HepG2 (cell line): Measurements from ENCODE around the gene COMMD1. TPM values are rescaled to one million over a fixed set of nuclear protein-coding genes. Genes with fewer than 3 reads are reported as not detected.
A peak's percentile ranks its signal among the peaks of the same experiment; 100 is the strongest.

Experiments used
- ATAC-seq: fragments of 200-7000 bp; cut with Tn5 transposase; 3 replicates; pipeline ENCODE4 v1.9.1; 2020; ENCODE audit warnings: mild to moderate bottlenecking, moderate library complexity
- BruUV-seq: library from RNA; stranded (reverse); fragments of 400-500 nt; replicated peaks from 2 replicates; lab custom pipeline; 2021; lab: Mats Ljungman, UMichigan
- CTCF ChIA-PET: fragments of 300-600 bp; formaldehyde crosslinking; extraction: SDS; loops from one replicate; lab custom pipeline; 2021; ENCODE audit warnings: low total read pairs, inconsistent platforms, low intra/inter-chr PET ratio; lab: Yijun Ruan, JAX
- POLR2A ChIA-PET: fragments of 350-600 bp; sonication (Branson Sonifier 250); formaldehyde crosslinking; loops from one replicate; lab custom pipeline; 2020; ENCODE audit warnings: antibody characterized with exemption, inconsistent platforms; lab: Yijun Ruan, JAX
- DNase-seq: peaks from one replicate; pipeline ENCODE4 v3.0.0-alpha.2; 2015; ENCODE audit warnings: low spot score
- FAIRE-seq: peaks from 3 replicates; lab custom pipeline; 2011; peaks lifted over from hg19 to GRCh38; lab: Jason Lieb, UNC
- H2AFZ ChIP-seq: one replicate; pipeline ENCODE4 v1.6.1; 2011; ENCODE audit warnings: low read length, inconsistent platforms
- H3K27ac ChIP-seq: fragments of 300-600 bp; 3 replicates; pipeline ENCODE4 v1.8.0; 2011; ENCODE audit warnings: mixed run types, mild to moderate bottlenecking, mixed read lengths, low read length, inconsistent platforms; ENCODE audit not compliant: insufficient read depth; ENCODE audit errors: extremely low read length
- H3K27me3 ChIP-seq, 2 experiments: fragments of 200-600 bp in 1 of 2; 2 replicates in 1 of 2; 3 replicates in 1 of 2; pipeline versions ENCODE4 v1.6.0 to v1.8.0; 2011; ENCODE audit warnings: low read length in 2 of 2, mild to moderate bottlenecking in 2 of 2, moderate library complexity in 2 of 2, inconsistent platforms in 1 of 2; ENCODE audit not compliant: insufficient read depth in 2 of 2, control insufficient read depth in 1 of 2
- H3K36me3 ChIP-seq, 2 experiments: fragments of 200-600 bp in 1 of 2; replicated peaks in 1 of 2; 2 replicates in 1 of 2; 3 replicates in 1 of 2; pipeline versions ENCODE4 v1.5.1 to v1.8.0; 2011; ENCODE audit warnings: low read length in 2 of 2, inconsistent platforms in 1 of 2; ENCODE audit not compliant: insufficient read depth in 2 of 2, control insufficient read depth in 1 of 2
- H3K4me1 ChIP-seq: 2 replicates; pipeline ENCODE4 v1.5.1; 2012; ENCODE audit warnings: low read length, inconsistent platforms; ENCODE audit not compliant: insufficient read depth
- H3K4me2 ChIP-seq: 2 replicates; pipeline ENCODE4 v1.6.0; 2011; ENCODE audit warnings: low read depth, low read length, inconsistent platforms
- H3K4me3 ChIP-seq, 3 experiments: fragments of 200-600 bp in 1 of 3; sonication (generic), shearing (Covaris generic) in 1 of 3; replicated peaks in 1 of 3; 2 replicates each; pipeline ENCODE4 v1.5.1; 2011 to 2016; ENCODE audit warnings: low read length in 3 of 3, inconsistent platforms in 2 of 3, low read depth in 2 of 3, mild to moderate bottlenecking in 2 of 3, control low read depth in 1 of 3, mixed read lengths in 1 of 3; ENCODE audit not compliant: insufficient read depth in 1 of 3
- H3K79me2 ChIP-seq: one replicate; pipeline ENCODE4 v1.6.1; 2011; ENCODE audit warnings: low read length, inconsistent platforms; ENCODE audit not compliant: insufficient read depth
- H3K9ac ChIP-seq: 2 replicates; pipeline ENCODE4 v1.6.0; 2011; ENCODE audit warnings: mild to moderate bottlenecking, low read depth, low read length, inconsistent platforms; ENCODE audit not compliant: insufficient read depth
- H3K9me3 ChIP-seq: 2 replicates; pipeline ENCODE4 v1.5.1; 2012; ENCODE audit warnings: mild to moderate bottlenecking, low read length
- H4K20me1 ChIP-seq: 2 replicates; pipeline ENCODE4 v1.6.0; 2011; ENCODE audit warnings: inconsistent platforms, mild to moderate bottlenecking, low read length, moderate library complexity; ENCODE audit not compliant: insufficient read depth
- BRCA1 ChIP-seq: sonication (generic); formaldehyde crosslinking; IDR thresholded peaks from 2 replicates; pipeline ENCODE4 v1.4.0; 2020; ENCODE audit warnings: missing genetic modification reagents
- FOXK2 ChIP-seq: fragments of 450-650 bp; IDR thresholded peaks from 2 replicates; pipeline ENCODE4 v1.6.1; 2016
- ZFP36L1 ChIP-seq: sonication (generic); formaldehyde crosslinking; IDR thresholded peaks from 2 replicates; pipeline ENCODE4 v1.8.0; 2022; ENCODE audit warnings: mild to moderate bottlenecking, missing genetic modification reagents, moderate library complexity
- ZFYVE20 ChIP-seq: sonication (generic); formaldehyde crosslinking; IDR thresholded peaks from 2 replicates; pipeline ENCODE4 v1.8.0; 2023; ENCODE audit warnings: low read depth, mild to moderate bottlenecking, moderate library complexity, missing genetic modification reagents, borderline replicate concordance
- ZNF343 ChIP-seq: sonication (generic); formaldehyde crosslinking; IDR thresholded peaks from 2 replicates; pipeline ENCODE4 v1.4.0; 2020; ENCODE audit warnings: mild to moderate bottlenecking, missing genetic modification reagents
- ZNF549 ChIP-seq: sonication (generic); formaldehyde crosslinking; IDR thresholded peaks from 2 replicates; pipeline ENCODE4 v1.5.0; 2020; ENCODE audit warnings: missing genetic modification reagents
- ZNF674 ChIP-seq: sonication (generic); formaldehyde crosslinking; IDR thresholded peaks from 2 replicates; pipeline ENCODE4 v1.5.0; 2020; ENCODE audit warnings: low read depth, mild to moderate bottlenecking, missing genetic modification reagents
- WGBS: methylation state at CpG from one replicate; pipeline ENCODE4 v1.1.6; 2017; ENCODE audit warnings: low lambda C conversion rate; 5-methylcytosine and 5-hydroxymethylcytosine counted together
- in situ Hi-C: cut with HindIII; loops from 2 replicates; pipeline ENCODE4 v1.10.0; 2017; ENCODE audit warnings: low pct_unique_long_range_greater_than_20kb; ENCODE audit not compliant: extremely low pct_ligation_motif_present
- intact Hi-C: fragments of 100-400 bp; cut with micrococcal nuclease; formaldehyde crosslinking; loops from one replicate; pipeline ENCODE4 v1.10.0; 2022; ENCODE audit not compliant: unreplicated experiment
- polyA plus RNA-seq, 8 experiments: library from polyadenylated mRNA; depleted of rRNA in 3 of 8; stranded (reverse) in 7 of 8; unstranded in 1 of 8; fragments of >200 nt; fragmentation: Illumina TruSeq in 4 of 8; extraction: Trizol in 4 of 8; gene quantifications; 2 replicates each; pipeline versions ENCODE4 v1.2.1 to v1.2.3, GENCODE V29; 2011 to 2016; ENCODE audit warnings: low read depth in 4 of 8, missing spikeins in 1 of 8, mixed read lengths in 1 of 8; ENCODE audit not compliant: insufficient read depth in 1 of 8
- total RNA-seq, 5 experiments: library from RNA; depleted of rRNA; stranded (reverse); fragments of >200 nt; fragmentation: Illumina TruSeq; extraction: Trizol; gene quantifications; 2 replicates each; pipeline ENCODE4 v1.2.3, GENCODE V29; 2016; ENCODE audit warnings: low read depth in 1 of 5
- TF ChIP-seq, protein P1 (sequence below): sonication (generic); formaldehyde crosslinking; IDR thresholded peaks from 2 replicates; pipeline ENCODE4 v1.5.0; 2020; ENCODE audit warnings: mild to moderate bottlenecking, missing genetic modification reagents, moderate library complexity

The COMMD1 gene
- total and polyA plus RNA-seq, 2 of the 13 experiments (the other 11 are each of a cell fraction or from before 2014, with no cell fraction given) = 25.7 to 105 TPM

DNA sequence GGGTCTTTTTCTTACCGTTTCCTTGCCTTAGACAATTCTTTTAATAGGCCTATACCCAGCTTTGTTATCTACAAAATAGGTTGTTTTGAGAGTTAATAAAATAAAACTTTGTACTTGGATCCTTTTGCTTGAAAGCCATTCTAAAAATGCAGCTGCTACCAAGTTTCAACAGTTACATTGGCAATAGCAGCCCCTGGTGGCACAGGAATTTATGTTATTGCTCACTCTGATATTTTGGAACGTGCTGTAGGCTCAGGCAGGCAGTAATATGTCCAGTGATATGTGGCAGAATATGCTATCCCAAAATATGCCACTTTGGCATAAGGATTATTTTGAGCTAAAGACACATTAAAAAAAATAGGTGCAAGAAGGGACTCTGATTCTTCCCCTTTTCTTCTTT is 6.7 kb upstream of the COMMD1 start (continued):
- TF ChIP-seq, protein P1, sequence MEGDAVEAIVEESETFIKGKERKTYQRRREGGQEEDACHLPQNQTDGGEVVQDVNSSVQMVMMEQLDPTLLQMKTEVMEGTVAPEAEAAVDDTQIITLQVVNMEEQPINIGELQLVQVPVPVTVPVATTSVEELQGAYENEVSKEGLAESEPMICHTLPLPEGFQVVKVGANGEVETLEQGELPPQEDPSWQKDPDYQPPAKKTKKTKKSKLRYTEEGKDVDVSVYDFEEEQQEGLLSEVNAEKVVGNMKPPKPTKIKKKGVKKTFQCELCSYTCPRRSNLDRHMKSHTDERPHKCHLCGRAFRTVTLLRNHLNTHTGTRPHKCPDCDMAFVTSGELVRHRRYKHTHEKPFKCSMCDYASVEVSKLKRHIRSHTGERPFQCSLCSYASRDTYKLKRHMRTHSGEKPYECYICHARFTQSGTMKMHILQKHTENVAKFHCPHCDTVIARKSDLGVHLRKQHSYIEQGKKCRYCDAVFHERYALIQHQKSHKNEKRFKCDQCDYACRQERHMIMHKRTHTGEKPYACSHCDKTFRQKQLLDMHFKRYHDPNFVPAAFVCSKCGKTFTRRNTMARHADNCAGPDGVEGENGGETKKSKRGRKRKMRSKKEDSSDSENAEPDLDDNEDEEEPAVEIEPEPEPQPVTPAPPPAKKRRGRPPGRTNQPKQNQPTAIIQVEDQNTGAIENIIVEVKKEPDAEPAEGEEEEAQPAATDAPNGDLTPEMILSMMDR (CRISPR knock-in tag) = peak; percentile 73

DNA sequence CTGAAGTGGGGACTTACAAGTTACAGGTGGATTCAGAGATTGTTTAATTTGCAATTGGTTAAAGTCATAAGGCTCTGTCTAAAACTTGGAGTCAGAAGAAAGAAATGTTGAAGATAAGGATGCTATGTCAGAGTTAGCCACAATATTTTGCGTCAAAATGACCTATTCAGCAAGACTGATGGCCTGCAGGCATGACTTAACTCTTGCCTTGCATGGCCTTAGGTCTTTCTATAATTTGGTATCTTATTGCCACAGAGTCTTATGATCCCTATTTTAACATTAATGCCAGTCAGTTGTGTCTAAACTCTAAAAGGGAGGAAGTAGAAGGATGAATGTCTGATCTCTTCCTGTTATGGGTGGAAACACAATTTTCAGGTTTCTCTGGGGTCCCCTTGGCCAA is 5.2 kb upstream of the COMMD1 start:
- no peaks in the 10 kb centered on the region for H4K20me1 ChIP-seq
- in situ Hi-C loops = no loop called here
- intact Hi-C loops = no loop called here
- H3K9ac ChIP-seq = no peak overlapping the region
- H3K79me2 ChIP-seq = no peaks in the 10 kb centered on the region
- ChIA-PET POLR2A (no interaction called here), CTCF (no interaction called here)
- DNase-seq (no peak), FAIRE-seq (no peak), ATAC-seq (no peak)
- TF ChIP-seq ZNF674 (CRISPR knock-in tag) (no peak), ZNF343 (CRISPR knock-in tag) (no peak), BRCA1 (CRISPR knock-in tag) (no peak)
- no peak overlapping the region for H2AFZ ChIP-seq
- H3K36me3 ChIP-seq = no peaks in the 10 kb centered on the region
- H3K27ac ChIP-seq = no peak overlapping the region
- WGBS = 12% methylated on average over 1 of the region's 1 CpG
- H3K4me1 ChIP-seq = peaks cover 7% of the 10 kb centered on the region; the same call in 1 of the 2 replicates
- no peak overlapping the region for H3K4me2 ChIP-seq
- H3K9me3 ChIP-seq = no peaks in the 10 kb centered on the region
- H3K27me3 ChIP-seq = no peaks in the 10 kb centered on the region; a peak in 2 of 5 replicates
- no TSS peak for BruUV-seq
- H3K4me3 ChIP-seq = no peak overlapping the region

DNA sequence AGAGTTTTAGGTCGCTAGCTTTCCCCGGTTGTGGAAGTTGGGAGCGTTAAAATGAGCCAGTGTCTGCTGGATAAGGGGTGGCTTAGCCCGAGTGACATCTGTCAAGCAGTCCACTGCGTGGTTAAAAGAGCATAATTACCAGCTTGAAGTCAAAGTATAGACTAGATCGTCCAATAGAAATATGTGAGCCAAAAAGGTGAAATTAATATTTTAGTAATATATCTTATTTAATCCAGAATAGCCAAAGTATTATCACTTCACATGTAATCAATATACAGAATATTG is 654 bp downstream of the COMMD1 start:
- peak overlapping the region; percentile 62 for H2AFZ ChIP-seq
- TF ChIP-seq ZFP36L1 = 0 out of 2 replicates have a peak, but pooled peaks have one; percentile 35
- TF ChIP-seq FOXK2 = no peak
- no peak for TF ChIP-seq ZFYVE20 (CRISPR knock-in tag)
- TF ChIP-seq ZNF549 = no peak
- H3K27ac ChIP-seq = no peak overlapping the region
- peak overlapping the region; percentile 83 to 97 (median 90) for H3K4me3 ChIP-seq
- peak; percentile 57 for ATAC-seq
- in situ Hi-C loops = no loop called here
- peaks cover 4% of the 10 kb centered on the region for H3K79me2 ChIP-seq
- peak overlapping the region; percentile 82 for H3K4me2 ChIP-seq
- intact Hi-C loops = no loop called here
- H3K36me3 ChIP-seq = no peaks in the 10 kb centered on the region
- H3K9ac ChIP-seq = peak overlapping the region; percentile 78
- no peaks in the 10 kb centered on the region for H3K9me3 ChIP-seq
- no peak for FAIRE-seq
- no peaks in the 10 kb centered on the region for H4K20me1 ChIP-seq
- ChIA-PET CTCF (no interaction called here), POLR2A (interaction anchor here (1.2 to 1.6 kb wide), 3 partner anchors 10 to 368 kb away, joined by 4 to 6 read pairs (median 5); partner anchors contain the start of genes FAM161A and XPO1)
- H3K27me3 ChIP-seq = no peaks in the 10 kb centered on the region
- peaks cover 18% of the 10 kb centered on the region for H3K4me1 ChIP-seq
- BruUV-seq = no TSS peak
- WGBS = 1% methylated on average over 6 of the region's 6 CpGs
- DNase-seq = no peak
